ENCODE measurements around the gene PLEKHA7. TPM values are rescaled to one million over a fixed set of nuclear protein-coding genes. Genes with fewer than 3 reads are reported as not detected.

The PLEKHA7 gene
- total RNA-seq, 1 donor from 2014 or later = 45.9 TPM

DNA sequence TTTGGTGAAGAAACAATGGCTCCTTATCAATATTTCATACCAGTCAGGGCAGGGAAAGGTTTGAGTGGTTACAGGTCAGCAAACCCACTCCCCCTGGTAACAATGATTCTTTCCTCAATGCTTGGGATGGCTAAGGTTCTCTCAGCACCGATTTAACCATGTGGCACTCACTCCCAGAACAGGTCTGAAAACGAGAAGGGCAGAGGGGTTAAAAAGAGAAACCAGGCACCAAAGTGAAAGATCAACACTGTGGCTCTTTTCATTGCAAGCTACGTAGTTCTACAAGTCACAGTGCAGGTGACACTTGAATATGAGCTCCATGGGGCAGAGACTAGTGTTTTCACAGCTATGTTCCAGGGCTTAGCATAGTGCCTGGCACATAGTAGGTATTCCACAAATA lies 132.4 kb downstream of the PLEKHA7 start:
- intact Hi-C loops (cut with DNase I) = no loop called here
- Histone ChIP-seq H3K4me1 (peaks cover 19% of the 10 kb centered on the region), H3K27ac (no peak overlapping the region)

DNA sequence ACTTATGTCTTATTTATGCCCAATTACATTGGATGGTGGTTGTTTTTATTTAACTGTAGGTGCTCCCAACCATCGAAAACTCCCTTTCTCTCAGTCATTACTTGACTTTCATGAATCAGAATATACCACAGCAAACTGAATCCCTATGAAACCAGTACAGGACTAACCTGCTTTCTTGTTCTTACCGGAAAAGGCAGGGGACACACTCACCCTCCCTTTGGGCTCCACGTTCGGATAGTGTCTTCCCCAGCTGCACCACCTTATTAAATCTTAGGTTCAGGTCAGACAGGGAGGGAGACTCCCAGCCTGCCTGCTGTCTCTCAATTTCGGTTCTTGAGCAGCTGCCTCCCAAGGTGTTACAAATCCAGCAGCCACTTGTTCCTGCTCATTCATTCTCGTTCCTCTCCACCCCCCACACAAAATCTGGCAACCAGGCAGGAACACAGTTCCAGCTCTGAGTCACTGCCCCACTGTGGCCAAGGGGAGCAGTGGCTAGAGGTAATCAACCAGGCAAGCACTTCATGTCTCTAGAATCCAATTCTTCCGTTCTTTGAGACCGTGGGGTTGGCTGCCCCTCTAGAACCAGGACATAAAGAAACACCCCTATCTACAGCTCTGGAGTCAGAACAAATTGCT lies 133.0 kb downstream of the PLEKHA7 start:
- H3K27ac ChIP-seq = no peak overlapping the region
- no peaks in the 10 kb centered on the region for H3K9me3 ChIP-seq
- no peaks in the 10 kb centered on the region for H3K36me3 ChIP-seq
- H3K4me3 ChIP-seq = no peak overlapping the region
- TF ChIP-seq, protein P1, sequence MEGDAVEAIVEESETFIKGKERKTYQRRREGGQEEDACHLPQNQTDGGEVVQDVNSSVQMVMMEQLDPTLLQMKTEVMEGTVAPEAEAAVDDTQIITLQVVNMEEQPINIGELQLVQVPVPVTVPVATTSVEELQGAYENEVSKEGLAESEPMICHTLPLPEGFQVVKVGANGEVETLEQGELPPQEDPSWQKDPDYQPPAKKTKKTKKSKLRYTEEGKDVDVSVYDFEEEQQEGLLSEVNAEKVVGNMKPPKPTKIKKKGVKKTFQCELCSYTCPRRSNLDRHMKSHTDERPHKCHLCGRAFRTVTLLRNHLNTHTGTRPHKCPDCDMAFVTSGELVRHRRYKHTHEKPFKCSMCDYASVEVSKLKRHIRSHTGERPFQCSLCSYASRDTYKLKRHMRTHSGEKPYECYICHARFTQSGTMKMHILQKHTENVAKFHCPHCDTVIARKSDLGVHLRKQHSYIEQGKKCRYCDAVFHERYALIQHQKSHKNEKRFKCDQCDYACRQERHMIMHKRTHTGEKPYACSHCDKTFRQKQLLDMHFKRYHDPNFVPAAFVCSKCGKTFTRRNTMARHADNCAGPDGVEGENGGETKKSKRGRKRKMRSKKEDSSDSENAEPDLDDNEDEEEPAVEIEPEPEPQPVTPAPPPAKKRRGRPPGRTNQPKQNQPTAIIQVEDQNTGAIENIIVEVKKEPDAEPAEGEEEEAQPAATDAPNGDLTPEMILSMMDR (IDR thresholded peaks at IDR 0.05) = no peak
- TF ChIP-seq POLR2AphosphoS5 (IDR thresholded peaks at IDR 0.05; ENCODE audit: insufficient read depth in 1 of 2, low read depth in 1 of 2) (peak in 1 of 2 donors; percentile 21), POLR2A (IDR thresholded peaks at IDR 0.05) (no peak)
- H3K27me3 ChIP-seq = no peaks in the 10 kb centered on the region
- peaks cover 19% of the 10 kb centered on the region for H3K4me1 ChIP-seq
- no peak for DNase-seq (ENCODE audit: extremely low spot score in 2 of 2)
- intact Hi-C loops (cut with DNase I) = no loop called here

More for the DNA sequence above, 132.4 kb downstream of the PLEKHA7 start:
- Histone ChIP-seq H3K4me3 (no peak overlapping the region), H3K27me3 (no peaks in the 10 kb centered on the region), H3K36me3 (no peaks in the 10 kb centered on the region), H3K9me3 (no peaks in the 10 kb centered on the region)
- TF ChIP-seq POLR2A (IDR thresholded peaks at IDR 0.05) = no peak
- TF ChIP-seq, protein P1 (IDR thresholded peaks at IDR 0.05) = no peak
- no peak for TF ChIP-seq POLR2AphosphoS5 (IDR thresholded peaks at IDR 0.05; ENCODE audit: insufficient read depth in 1 of 2, low read depth in 1 of 2)
- DNase-seq (ENCODE audit: extremely low spot score in 2 of 2) = no peak

DNA sequence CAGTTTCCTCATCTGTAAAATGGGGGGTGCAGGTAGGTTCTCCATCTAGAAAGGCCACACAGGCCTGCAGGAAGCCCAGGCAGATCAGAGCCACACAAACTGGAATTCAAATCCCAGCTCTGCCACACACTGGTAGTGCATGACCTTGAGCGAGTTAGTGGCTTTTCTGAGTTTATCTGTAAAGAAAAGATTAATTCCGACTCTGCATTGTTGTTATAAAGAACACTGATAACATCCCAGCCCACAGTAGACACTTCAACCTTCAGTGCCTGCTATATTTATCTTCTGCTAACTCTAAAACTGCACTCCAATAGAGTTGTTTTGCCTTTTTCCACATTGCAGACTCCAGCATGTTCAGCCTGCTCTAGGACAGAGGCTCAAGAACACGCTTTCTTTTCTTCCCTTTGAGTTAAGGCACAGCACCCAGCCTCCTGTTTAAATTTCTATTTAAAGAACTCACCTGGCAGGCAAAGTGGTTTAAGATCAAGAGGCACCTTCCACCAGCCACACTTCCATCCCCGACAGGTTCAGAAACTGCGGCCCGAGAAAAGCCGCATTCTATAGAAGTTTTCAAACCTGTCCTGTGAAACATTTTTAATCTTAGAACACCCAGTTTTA lies 133.9 kb downstream of the PLEKHA7 start:
- intact Hi-C loops (cut with DNase I) = no loop called here

GRCh38 chr11:16879690-16880089 lies 134.5 kb downstream of the PLEKHA7 start:
- no peaks in the 10 kb centered on the region for H3K9me3 ChIP-seq
- TF ChIP-seq, protein P1 (IDR thresholded peaks at IDR 0.05) = no peak
- TF ChIP-seq POLR2AphosphoS5 (IDR thresholded peaks at IDR 0.05; ENCODE audit: insufficient read depth in 1 of 2, low read depth in 1 of 2) (no peak), POLR2A (IDR thresholded peaks at IDR 0.05) (no peak)
- no peak for DNase-seq (ENCODE audit: extremely low spot score in 2 of 2)
- H3K27ac ChIP-seq = no peak overlapping the region
- no peaks in the 10 kb centered on the region for H3K27me3 ChIP-seq
- peaks cover 19% of the 10 kb centered on the region for H3K4me1 ChIP-seq
- H3K36me3 ChIP-seq = no peaks in the 10 kb centered on the region
- H3K4me3 ChIP-seq = no peak overlapping the region
- intact Hi-C loops (cut with DNase I) = no loop called here

More for the DNA sequence above, 133.9 kb downstream of the PLEKHA7 start:
- no peak for TF ChIP-seq POLR2AphosphoS5 (IDR thresholded peaks at IDR 0.05; ENCODE audit: insufficient read depth in 1 of 2, low read depth in 1 of 2)
- TF ChIP-seq, protein P1 (IDR thresholded peaks at IDR 0.05) = no peak
- no peak for TF ChIP-seq POLR2A (IDR thresholded peaks at IDR 0.05)
- H3K27me3 ChIP-seq = no peaks in the 10 kb centered on the region
- H3K9me3 ChIP-seq = no peaks in the 10 kb centered on the region
- no peak overlapping the region for H3K4me3 ChIP-seq
- no peaks in the 10 kb centered on the region for H3K36me3 ChIP-seq
- H3K27ac ChIP-seq = no peak overlapping the region
- no peak for DNase-seq (ENCODE audit: extremely low spot score in 2 of 2)
- peaks cover 19% of the 10 kb centered on the region for H3K4me1 ChIP-seq

DNA sequence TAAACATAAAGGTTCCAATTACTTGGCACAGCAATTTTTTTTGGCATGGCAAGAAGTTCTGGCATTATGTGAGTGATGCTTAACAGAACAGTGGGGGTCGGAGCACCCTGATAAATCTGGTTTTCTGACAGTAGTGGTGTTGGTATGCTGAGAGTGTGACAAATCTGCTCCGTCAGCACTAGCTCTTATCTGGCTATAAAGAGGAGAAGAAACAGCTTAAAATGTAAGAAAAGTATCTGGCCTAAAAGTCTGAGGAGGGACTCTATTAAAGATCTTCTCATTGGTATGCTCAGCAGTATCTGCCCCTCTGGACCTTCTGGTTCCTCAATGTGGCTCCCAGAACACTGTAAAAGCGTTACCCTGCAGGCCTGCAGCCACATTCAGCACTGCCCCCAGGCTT lies 137.4 kb downstream of the PLEKHA7 start:
- no peaks in the 10 kb centered on the region for H3K36me3 ChIP-seq
- H3K4me1 ChIP-seq = peaks cover 6% of the 10 kb centered on the region
- H3K27me3 ChIP-seq = no peaks in the 10 kb centered on the region
- H3K9me3 ChIP-seq = no peaks in the 10 kb centered on the region
- intact Hi-C loops (cut with DNase I) = no loop called here
- no peak for DNase-seq (ENCODE audit: extremely low spot score in 2 of 2)
- TF ChIP-seq, protein P1 (IDR thresholded peaks at IDR 0.05) = no peak
- TF ChIP-seq POLR2AphosphoS5 (IDR thresholded peaks at IDR 0.05; ENCODE audit: insufficient read depth in 1 of 2, low read depth in 1 of 2) (no peak), POLR2A (IDR thresholded peaks at IDR 0.05) (no peak)
- no peak overlapping the region for H3K4me3 ChIP-seq
- no peak overlapping the region for H3K27ac ChIP-seq

Data from vagina (tissue), 2 donors.